Mesenteric fat pad (tissue), 1 donor: ENCODE data around the gene CPAMD8. TPM values are rescaled to one million over a fixed set of nuclear protein-coding genes. Genes with fewer than 3 reads are reported as not detected.

Source experiments
- DNase-seq: peaks from one replicate; pipeline ENCODE4 v3.0.0-alpha.2; 2020; ENCODE audit warnings: low spot score
- long read RNA-seq: library from polyadenylated mRNA; unstranded; transcript quantifications from one replicate; pipeline ENCODE4 v2.0.0, GENCODE V29; 2020
- total RNA-seq: library from RNA; stranded (reverse); fragmentation: NEBNext Ultra II Directional; extraction: Animal tissue kit (Norgen Biotek cat#: 25700); gene quantifications from one replicate; pipeline ENCODE4 v1.2.1, GENCODE V29; 2021
- donor health status: DM: yes; HTN: yes; CAD: no.

CPAMD8 gene
- 8.4 TPM for total RNA-seq
- long read RNA-seq, partial matches to known transcripts, result 0 of 9 reads
- long read RNA-seq, other reads (novel, unspliced or antisense), result 9 of 9 reads

DNA sequence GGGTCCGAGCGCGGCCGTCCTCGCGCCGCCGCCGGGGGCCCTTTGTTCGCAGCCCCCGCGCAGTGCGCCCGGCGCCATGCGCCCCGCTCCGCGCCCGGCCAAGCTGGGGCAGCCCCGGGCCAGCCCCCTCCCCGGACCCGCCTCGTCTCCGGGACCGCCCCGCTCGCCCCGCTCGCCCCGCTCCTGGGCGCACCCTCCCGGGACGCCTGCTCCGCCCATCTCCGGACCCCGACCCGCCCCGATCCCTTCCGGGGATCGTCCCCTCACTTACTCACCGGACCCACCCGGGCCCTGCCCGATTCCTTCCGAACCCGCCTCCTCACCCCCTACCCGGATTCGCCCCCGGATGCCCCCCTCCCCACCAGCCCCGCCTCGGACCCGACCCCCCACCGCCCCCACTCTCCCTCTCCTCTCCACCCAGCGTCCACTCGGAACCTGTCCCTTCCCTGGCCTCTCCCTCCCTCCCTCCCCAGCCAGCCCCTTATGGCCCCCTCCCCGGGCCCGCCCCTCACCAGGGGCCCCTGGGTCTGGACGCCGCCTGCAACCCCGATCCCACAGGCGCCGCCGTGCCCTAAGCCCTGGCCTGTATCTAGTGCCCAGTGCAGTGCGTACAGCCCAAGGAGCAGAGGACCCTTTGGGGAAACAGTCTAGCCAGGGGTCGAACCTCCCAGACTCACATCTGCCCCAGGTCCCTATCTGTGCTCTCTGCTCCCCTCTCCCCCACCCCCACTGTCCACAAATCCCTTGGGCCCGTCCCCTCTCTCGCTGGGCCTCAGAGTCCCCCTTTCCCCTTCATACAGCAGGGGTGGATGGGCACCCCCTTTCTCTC is at the start of gene CPAMD8:
TSS of gene CPAMD8 (minus strand) at position 105 of the 829 bp plus-strand sequence. CDS start 168 bp downstream, outside the sequence.
- DNase-seq, result no peak

DNA sequence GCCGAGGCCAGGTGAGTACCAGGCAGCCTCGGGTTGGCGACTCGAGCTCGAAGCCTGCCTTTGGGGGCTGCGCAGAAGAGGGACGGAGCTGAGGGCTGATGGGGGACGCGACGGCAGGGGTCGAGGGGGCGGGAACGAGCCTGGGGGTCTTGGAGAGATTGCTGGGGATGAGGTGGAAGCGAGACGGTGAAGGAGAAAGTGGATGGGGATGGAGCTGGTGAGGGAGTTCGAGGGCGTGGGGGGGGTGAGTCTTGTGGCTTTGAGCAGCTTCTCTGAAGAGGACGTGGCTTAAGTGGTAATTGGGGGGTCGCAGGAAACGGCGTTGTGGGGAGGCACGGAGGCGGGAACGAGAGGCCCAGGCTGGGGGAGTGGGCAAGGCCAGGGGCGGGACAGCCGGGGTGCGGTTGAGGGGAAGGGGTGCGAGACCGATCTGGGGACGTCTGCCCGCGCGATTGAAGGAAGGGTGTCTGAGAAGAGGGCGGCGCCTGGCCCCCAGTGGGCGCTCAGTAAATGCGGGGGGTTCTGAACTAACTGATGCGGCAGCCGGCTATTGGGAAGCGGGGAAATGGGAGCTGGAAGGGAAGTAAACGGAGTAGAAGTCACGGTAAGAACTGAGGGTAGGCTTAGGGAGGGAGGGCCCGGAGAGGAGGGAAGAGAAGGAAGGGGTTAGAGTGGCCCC is 49.4 kb upstream of the CPAMD8 start:
- no peak for DNase-seq

DNA sequence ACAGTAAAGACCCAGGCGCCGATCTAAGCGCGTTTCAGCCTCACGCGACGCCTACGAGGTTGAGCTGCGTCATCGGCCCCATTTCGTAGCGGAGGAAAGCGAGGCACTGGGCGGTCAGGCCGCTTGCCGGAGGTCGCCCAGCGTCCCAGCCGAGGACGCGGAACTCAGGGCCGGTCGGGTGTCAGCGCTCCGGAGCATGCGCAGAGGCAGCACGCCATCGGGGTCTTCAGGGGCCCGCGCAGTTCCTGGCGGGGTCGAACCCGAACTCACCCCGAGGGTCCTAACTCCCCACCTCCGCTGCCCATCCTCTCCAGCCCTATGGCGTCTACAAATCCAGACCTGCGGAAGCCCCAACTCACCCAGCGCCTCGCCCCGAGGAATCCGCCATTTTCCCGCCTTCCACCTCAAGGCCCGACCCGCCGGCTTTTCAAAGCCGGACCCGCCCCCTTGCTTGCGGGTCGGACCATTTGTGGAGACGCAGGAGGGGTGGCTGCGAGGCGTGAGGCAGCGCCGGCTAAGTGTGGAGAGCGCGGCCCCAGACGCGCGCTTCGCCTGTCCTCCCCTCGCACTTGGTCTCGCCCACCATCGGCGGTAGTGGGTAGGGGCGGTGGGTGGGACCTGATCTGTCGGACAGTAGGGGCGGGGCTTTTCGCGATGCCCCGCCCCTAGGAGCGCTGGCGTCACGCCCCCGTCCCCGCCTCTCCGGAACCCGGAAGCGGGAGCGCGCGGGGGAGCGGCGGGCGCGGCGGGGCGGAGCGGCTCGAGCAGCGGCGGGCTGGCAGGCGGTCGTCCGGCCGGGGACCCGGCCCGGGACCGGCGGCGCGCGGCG is 48.6 kb upstream of the CPAMD8 start, which contains the start of the genes HAUS8 and MYO9B:
TSS of gene HAUS8 (minus strand) at position 418 of the 829 bp plus-strand sequence. CDS start at position 388, 30 bp downstream.
TSS of gene MYO9B (plus strand) at position 743 of the 829 bp plus-strand sequence. CDS start 25,941 bp downstream, outside the sequence.
- DNase-seq, result peak; percentile 99

DNA sequence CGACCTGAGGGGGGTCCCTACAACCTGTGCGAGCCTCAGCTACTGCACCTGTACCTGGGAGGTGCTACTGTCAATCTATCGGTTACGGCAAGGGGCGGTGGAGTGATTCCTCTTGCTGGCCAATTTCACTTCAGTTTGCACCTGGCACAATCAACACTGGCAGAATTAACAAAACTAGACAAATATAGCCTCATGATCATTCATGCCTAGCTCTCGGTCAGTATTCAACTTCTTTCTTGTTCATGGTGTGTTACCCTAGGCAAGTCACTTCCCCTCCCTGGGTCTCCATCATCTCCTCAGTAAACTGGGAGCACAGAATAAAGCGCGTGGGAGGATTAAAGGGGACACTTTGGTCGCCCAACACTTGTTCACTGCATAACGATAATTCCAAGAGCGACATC is 48.0 kb upstream of the CPAMD8 start:
- no peak for DNase-seq

DNA sequence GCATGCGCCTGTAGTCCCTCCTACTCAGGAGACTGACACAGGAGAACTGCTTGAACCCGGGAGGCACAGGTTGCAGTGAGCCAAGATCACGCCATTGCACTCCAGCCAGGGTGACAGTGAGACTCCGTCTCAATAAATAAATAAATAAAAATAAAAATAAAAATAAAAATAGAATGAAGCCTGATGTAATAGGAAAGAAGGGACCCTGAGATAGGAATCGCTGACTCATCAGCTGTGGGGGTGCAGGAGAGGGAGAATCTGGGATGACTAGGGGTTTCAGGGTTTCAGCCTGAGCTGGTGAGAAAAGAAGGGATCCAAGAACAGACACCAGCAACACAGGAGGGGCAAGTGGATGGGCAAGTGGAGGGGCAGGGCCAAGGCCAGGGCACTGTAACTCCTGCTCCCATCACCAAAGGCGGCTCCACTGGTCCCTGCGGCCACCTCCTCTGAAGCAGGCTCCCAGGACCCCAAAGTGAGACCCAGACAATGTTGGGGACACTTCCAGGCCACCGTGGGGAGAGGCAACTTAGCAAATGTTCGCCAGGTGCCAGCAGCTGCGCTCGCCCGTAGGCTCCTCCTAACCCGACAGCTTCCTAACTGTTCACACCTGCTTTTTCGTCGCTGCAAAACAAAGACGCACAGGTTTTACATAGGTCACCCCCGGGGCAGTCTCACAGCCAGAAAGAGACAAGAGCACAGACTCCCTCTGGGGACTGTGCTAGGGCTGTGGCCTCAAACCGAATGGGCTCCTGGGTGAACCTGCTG is 47.4 kb upstream of the CPAMD8 start:
- no peak for DNase-seq

DNA sequence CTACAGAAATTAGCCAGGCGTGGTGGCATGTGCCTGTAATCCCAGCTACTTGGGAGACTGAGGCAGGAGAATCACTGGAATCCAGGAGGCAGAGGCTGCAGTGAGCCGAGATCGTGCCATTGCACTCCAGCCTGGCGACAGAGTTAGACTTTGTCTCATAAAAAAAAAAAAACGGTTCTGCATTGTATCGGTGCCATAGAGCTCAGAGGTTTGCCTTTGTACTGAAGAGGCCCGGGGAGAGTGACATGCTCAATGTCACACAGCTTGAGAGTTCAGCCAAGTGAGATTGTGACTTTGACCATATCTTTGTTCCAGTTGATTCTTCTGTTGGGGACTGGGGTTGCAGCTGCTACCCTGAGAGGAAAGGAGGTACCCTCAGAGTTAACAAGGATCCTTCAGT is 44.3 kb upstream of the CPAMD8 start:
- no peak for DNase-seq

DNA sequence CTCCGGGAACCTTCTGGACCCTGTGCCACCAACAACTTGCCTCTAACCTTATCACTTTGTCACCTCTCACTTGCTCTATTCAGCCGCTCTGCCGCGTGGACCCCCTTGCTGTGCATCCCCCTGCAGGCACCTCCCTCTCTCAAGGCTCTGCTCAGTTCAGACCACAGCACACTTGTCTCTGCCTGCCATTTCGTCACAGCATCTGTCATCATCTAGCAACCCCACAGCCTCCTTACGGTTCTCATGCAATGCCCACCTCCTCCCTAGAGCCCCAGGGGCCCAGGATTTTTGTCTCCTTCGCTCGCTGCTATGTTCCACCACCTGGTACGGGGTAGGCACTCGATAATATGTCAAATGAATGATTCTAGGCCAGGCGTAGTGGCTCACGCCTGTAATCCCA is 43.8 kb upstream of the CPAMD8 start:
- DNase-seq, result no peak

DNA sequence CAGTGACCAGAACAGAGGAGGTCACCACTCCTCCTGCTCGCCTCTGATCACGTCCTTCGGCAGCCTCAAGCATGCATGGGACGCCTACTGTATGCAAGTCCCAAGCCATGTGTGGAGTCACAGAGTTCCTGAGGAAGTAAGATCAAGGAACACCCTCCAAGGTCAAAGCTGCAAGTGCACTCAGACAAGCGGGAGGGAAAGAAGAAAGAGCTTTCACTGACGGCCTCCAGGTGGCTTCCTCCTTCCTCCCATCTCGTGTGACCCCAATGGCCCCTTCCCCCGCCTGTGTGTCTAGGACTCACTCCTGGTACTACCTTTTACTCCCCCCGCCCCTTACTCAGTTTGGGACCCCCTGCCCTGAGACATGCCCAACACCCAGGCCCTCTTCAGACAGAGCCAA is 42.6 kb upstream of the CPAMD8 start:
- DNase-seq, result no peak

DNA sequence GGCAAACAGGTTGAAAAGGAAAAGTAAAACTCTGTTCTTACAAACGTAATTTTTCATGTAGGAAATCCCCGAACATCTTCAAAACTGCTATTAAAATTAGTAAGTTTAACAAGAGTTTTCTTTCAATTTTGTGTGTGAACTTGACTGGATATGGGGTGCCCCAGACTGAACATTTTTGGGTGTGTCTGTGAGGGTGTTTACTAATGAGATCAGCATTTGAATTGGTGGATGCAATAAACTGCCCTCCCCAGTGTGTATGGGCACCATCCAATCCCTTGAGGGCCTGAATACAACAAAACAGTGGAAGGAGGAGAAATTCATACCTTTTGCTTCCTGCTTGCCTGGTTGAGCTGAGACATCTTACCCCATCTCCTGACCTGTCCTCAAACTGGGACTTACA is 36.8 kb upstream of the CPAMD8 start:
- DNase-seq, result no peak

DNA sequence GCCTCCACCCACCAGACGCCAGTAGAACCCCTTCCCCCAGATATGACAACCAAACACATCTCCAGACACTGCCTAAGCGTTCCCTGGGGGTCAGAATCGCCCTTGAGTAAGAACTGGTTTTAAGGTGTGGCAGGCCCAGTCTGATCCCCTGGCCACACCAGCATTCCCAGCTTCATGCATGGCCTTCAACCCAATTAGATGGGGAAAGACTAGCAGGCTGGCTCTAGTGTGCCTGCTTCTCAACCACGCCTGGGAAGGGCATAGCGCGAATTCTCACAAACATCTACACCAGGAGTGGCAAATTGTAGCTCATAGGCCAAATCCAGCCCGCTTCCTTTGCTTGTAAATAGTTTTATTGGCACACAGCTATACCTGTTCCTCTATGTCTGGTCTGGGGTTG is 35.1 kb upstream of the CPAMD8 start:
- no peak for DNase-seq

DNA sequence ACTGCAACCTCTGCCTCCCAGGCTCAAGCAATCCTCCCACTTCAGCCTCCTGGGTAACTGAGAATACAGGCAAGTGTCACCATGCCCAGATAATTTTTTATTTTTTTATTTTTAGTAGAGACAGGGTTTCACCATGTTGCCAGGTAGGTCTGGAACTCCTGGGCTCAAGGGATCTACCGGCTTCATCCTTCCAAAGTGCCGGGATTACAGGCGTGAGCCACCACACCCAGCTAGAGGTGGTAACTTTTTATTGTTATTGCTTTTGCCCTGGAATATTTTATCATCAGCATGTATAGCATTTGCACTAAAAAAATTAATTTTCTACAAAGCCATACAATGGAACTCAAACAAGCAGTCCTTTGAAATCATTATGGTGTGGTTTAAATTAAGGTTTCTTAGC is 34.6 kb upstream of the CPAMD8 start:
- no peak for DNase-seq

DNA sequence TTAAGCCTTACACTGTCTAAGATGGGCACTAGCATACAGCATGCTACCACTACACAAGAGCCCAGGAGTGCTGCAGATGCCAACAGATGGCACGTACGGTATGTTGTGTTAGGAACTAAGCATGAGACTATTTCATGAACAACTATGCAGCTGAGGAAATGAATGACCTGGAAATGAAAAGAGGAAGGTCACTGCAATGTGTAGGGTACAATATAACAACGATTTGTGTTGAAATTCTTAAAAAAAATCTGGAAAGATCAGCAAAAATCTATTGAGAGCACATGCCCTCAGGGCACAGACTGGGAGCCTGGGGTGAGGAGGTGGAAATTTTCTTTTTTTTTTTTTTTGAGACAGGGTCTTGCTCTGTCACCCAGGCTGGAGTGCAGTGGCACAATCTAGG is 34.2 kb upstream of the CPAMD8 start:
- no peak for DNase-seq

DNA sequence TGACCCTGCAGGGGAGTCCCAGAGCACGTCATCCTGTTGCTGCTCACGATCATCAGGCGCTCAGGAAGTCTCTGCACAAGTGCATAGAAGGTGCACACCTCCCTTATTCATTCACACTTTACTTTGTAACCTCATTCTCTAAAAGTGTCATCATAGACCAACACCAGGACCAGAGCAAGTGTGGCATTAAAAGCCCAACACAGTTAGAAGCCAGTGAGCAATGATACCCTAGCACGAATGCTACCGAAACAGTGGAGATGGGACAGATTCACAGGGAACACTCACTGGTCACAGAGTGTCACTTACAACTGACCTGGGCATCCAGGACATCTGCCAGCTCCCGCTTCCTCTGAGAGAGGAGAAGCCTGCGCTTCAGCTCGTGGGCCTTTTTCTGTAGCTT is 31.6 kb upstream of the CPAMD8 start:
- DNase-seq, result no peak

DNA sequence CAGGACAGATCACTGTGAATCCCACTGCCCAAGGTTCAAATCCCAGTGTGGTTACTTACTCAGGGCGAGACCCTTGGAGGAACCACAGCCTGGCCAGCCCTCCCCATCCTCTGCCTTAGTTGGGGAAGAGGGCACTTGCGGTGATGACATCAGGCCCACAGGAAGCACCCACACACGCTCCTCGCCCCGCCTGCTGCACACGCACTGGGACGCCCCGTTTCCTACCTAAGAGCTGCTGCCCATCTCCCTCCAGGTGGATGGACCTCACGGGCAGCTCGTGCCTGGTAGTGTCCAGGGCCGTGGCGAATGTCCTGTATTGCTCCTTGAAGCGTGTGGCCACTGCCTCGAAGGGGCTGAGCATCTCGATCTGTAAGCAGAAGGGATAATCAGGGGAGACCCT is 29.0 kb upstream of the CPAMD8 start:
- DNase-seq, result no peak

DNA sequence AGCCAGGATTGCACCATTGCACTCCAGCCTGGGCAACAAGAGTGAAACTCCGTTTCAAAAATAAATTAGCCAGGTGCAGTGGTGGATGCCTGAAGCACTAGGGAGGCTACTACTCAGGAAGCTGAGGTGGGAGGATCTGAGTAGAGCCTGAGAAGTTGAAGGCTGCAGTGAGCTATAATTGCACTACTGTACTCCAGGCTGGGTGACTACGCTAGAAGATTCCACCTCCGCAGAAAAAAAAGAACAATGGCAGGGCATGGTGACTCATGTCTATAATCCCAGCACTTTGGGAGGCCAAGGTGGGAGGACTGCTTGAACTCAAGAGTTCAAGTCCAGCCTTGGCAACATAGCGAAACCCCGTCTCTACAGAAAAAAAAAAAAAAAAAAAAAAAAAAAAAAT is 28.1 kb upstream of the CPAMD8 start:
- DNase-seq, result no peak

DNA sequence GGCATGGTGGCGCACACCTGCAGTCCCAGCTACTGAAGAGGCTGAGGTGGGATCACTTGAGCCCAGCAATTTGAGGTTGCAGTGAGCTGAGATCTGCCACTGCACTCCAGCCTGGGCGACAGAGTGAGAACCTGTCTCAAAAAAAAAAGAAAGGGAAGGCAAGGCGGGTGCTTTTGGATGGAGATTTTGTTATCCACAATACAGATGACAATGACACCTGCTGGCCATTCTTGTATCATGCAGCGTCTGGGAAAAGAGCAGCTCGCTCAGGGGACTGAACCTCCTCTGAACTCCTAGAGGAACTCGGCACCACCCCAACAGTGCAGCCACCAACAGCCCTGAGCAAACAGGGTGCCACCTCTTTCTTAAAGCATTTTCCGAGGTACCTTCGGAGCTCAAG is 25.8 kb upstream of the CPAMD8 start:
- DNase-seq, result no peak

DNA sequence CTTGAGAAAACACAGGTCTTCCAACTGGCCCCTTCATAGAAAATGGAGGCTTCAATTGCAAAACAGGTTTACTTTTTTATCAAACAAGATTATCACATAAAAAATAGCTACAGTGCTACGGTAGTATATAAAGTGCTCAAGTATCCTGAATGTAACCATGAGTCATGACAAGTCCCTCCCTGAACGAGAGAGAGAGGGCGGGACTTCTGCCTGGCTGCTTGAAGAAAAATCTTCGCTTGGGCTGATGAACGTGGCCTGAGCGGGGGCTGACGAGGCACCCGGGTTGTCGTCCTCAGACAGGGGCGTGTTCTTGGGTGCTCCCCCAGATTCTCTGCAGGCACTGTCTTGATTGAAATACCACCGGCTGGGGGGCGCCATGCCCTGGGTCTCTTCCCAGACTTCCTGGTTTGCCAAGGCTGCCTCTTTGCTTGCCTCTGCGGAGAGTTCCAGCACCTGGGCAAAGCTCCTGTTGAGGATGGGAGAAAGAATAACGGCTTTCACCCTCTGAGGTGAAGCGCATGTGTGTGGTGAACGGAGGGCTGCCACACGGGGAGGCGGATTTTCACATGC is 23.2 kb upstream of the CPAMD8 start:
- no peak for DNase-seq

DNA sequence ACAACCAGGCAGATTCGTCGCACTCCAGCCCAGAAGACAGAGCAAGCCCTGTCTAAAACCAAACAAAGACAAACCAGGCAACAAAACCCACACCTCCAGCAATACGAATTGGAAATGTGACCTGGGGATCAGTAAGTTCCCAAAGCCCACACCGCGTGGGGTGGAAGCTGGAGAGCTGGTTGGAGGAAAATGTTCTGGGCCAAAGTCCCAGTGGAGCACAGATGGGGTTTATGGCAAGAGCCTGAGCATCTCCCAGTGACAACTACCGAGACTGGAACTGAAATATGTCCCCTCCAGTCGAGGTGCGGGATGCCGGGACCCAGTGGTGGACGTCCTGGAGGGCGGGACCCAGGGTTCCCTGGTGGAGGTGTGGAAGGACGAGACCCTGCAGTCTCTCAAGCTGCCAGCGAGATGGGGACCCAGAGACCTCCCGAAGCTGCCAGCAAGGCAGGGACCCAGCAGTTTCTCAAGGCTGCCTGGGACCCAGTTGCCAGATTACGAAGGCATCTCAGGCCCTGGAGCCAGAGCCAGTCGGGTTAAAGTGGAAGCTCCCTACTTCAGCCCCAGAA is 22.4 kb upstream of the CPAMD8 start:
- no peak for DNase-seq

DNA sequence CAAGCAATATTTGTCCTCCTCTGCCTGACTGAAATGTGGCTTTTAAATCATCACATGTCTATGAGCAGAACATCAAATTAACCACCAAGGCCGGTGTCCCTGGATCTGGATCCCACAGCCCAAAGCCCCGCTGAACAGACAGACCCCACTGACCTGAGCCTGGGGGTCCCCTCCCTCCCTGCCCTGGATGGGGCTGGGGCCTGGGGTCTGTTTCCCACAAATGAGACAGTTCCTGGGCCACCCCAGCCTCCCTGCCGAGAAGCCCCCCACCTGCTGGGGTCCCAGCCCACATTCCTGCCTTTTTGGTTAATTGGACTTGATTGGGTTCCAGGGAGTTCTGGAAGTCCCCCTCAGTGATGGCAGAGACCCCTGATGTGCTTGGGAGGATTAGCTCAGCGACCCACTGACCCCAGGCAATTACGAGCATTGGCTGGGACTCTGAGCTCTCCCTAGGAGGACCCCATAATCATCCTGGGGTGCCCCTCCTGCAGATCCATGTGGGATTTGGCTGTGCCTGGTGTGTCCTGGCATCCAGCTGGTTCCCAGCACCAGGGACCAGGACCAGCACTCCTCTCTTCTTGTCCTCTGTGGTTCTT is 19.4 kb upstream of the CPAMD8 start:
- DNase-seq, result no peak

DNA sequence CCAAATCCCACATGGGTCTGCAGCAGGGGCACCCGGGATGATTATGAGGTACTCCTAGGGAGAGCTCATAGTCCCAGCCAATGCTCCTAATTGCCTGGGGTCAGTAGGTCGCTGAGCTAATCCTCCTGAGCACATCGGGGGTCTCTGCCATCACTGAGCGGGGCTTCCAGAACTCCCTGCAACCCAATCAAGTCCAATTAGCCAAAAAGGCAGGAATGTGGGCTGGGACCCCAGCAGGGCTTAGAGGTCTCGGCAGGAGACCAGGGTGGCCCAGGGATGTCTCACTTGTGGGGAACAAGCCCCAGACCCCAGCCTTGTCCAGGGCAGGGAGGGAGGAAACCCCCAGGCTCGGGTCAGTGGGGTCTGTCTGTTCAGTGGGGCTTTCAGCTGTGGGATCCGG is 17.1 kb upstream of the CPAMD8 start:
- DNase-seq, result no peak
